Measurements from ENCODE around the gene SERPINA6.

Gene SERPINA6

GRCh38 chr14:94364964-94365363 lies 41.8 kb upstream of the SERPINA6 start:
- no peaks in the 10 kb centered on the region for H3K27me3 ChIP-seq (ENCODE audit: control insufficient read depth, insufficient read depth, low read length)
- H3K4me3 ChIP-seq (ENCODE audit: low read length), result no peak overlapping the region
- H3K9me3 ChIP-seq (ENCODE audit: control insufficient read depth, insufficient read depth, low read length), result no peaks in the 10 kb centered on the region
- no peaks in the 10 kb centered on the region for H3K4me1 ChIP-seq (ENCODE audit: control insufficient read depth, insufficient read depth, low read length)
- no CpG with 5 or more reads among the region's 5 CpGs for WGBS (ENCODE audit: insufficient coverage, insufficient read length)
- H3K36me3 ChIP-seq (ENCODE audit: control insufficient read depth, insufficient read depth, low read length), result no peaks in the 10 kb centered on the region
- DNase-seq (ENCODE audit: low read depth, low spot score), result no peak
- no peak overlapping the region for H3K27ac ChIP-seq (ENCODE audit: low read length)

- H3K27ac ChIP-seq (ENCODE audit: low read length), result no peak overlapping the region
- no CpG with 5 or more reads among the region's 3 CpGs for WGBS (ENCODE audit: insufficient coverage, insufficient read length)
- DNase-seq (ENCODE audit: low read depth, low spot score), result no peak
- no peaks in the 10 kb centered on the region for H3K9me3 ChIP-seq (ENCODE audit: control insufficient read depth, insufficient read depth, low read length)
- H3K4me1 ChIP-seq (ENCODE audit: control insufficient read depth, insufficient read depth, low read length), result no peaks in the 10 kb centered on the region
- H3K27me3 ChIP-seq (ENCODE audit: control insufficient read depth, insufficient read depth, low read length), result no peaks in the 10 kb centered on the region
- no peak overlapping the region for H3K4me3 ChIP-seq (ENCODE audit: low read length)
- H3K36me3 ChIP-seq (ENCODE audit: control insufficient read depth, insufficient read depth, low read length), result no peaks in the 10 kb centered on the region
Measured at GRCh38 chr14:94364037-94364436, 40.9 kb upstream of the SERPINA6 start.

GRCh38 chr14:94363151-94363624 lies 40.1 kb upstream of the SERPINA6 start:
- no CpG with 5 or more reads among the region's 12 CpGs for WGBS (ENCODE audit: insufficient coverage, insufficient read length)
- Histone ChIP-seq H3K36me3 (ENCODE audit: control insufficient read depth, insufficient read depth, low read length) (no peaks in the 10 kb centered on the region), H3K27ac (ENCODE audit: low read length) (no peak overlapping the region), H3K9me3 (ENCODE audit: control insufficient read depth, insufficient read depth, low read length) (no peaks in the 10 kb centered on the region), H3K4me1 (ENCODE audit: control insufficient read depth, insufficient read depth, low read length) (no peaks in the 10 kb centered on the region), H3K27me3 (ENCODE audit: control insufficient read depth, insufficient read depth, low read length) (no peaks in the 10 kb centered on the region), H3K4me3 (ENCODE audit: low read length) (no peak overlapping the region)
- no peak for DNase-seq (ENCODE audit: low read depth, low spot score)

GRCh38 chr14:94362614-94363133 lies 39.5 kb upstream of the SERPINA6 start:
- Histone ChIP-seq H3K27ac (ENCODE audit: low read length) (no peak overlapping the region), H3K9me3 (ENCODE audit: control insufficient read depth, insufficient read depth, low read length) (no peaks in the 10 kb centered on the region), H3K27me3 (ENCODE audit: control insufficient read depth, insufficient read depth, low read length) (no peaks in the 10 kb centered on the region), H3K4me1 (ENCODE audit: control insufficient read depth, insufficient read depth, low read length) (no peaks in the 10 kb centered on the region), H3K4me3 (ENCODE audit: low read length) (no peak overlapping the region), H3K36me3 (ENCODE audit: control insufficient read depth, insufficient read depth, low read length) (no peaks in the 10 kb centered on the region)
- DNase-seq (ENCODE audit: low read depth, low spot score), result no peak
- WGBS (ENCODE audit: insufficient coverage, insufficient read length), result no CpG with 5 or more reads among the region's 8 CpGs

GRCh38 chr14:94361682-94362081 lies 38.5 kb upstream of the SERPINA6 start:
- H3K27ac ChIP-seq (ENCODE audit: low read length), result no peak overlapping the region
- no peaks in the 10 kb centered on the region for H3K9me3 ChIP-seq (ENCODE audit: control insufficient read depth, insufficient read depth, low read length)
- H3K4me1 ChIP-seq (ENCODE audit: control insufficient read depth, insufficient read depth, low read length), result no peaks in the 10 kb centered on the region
- no peaks in the 10 kb centered on the region for H3K36me3 ChIP-seq (ENCODE audit: control insufficient read depth, insufficient read depth, low read length)
- no peaks in the 10 kb centered on the region for H3K27me3 ChIP-seq (ENCODE audit: control insufficient read depth, insufficient read depth, low read length)
- DNase-seq (ENCODE audit: low read depth, low spot score), result no peak
- H3K4me3 ChIP-seq (ENCODE audit: low read length), result no peak overlapping the region
- WGBS (ENCODE audit: insufficient coverage, insufficient read length), result no CpG with 5 or more reads among the region's 7 CpGs

GRCh38 chr14:94360945-94361565 lies 37.9 kb upstream of the SERPINA6 start:
- Histone ChIP-seq H3K4me1 (ENCODE audit: control insufficient read depth, insufficient read depth, low read length) (no peaks in the 10 kb centered on the region), H3K27me3 (ENCODE audit: control insufficient read depth, insufficient read depth, low read length) (no peaks in the 10 kb centered on the region), H3K36me3 (ENCODE audit: control insufficient read depth, insufficient read depth, low read length) (no peaks in the 10 kb centered on the region), H3K27ac (ENCODE audit: low read length) (no peak overlapping the region), H3K4me3 (ENCODE audit: low read length) (no peak overlapping the region), H3K9me3 (ENCODE audit: control insufficient read depth, insufficient read depth, low read length) (no peaks in the 10 kb centered on the region)
- no peak for DNase-seq (ENCODE audit: low read depth, low spot score)
- no CpG with 5 or more reads among the region's 7 CpGs for WGBS (ENCODE audit: insufficient coverage, insufficient read length)

- Histone ChIP-seq H3K36me3 (ENCODE audit: control insufficient read depth, insufficient read depth, low read length) (no peaks in the 10 kb centered on the region), H3K4me3 (ENCODE audit: low read length) (no peak overlapping the region), H3K27me3 (ENCODE audit: control insufficient read depth, insufficient read depth, low read length) (no peaks in the 10 kb centered on the region), H3K27ac (ENCODE audit: low read length) (no peak overlapping the region), H3K9me3 (ENCODE audit: control insufficient read depth, insufficient read depth, low read length) (no peaks in the 10 kb centered on the region), H3K4me1 (ENCODE audit: control insufficient read depth, insufficient read depth, low read length) (no peaks in the 10 kb centered on the region)
- WGBS (ENCODE audit: insufficient coverage, insufficient read length), result no CpG with 5 or more reads among the region's 1 CpG
- DNase-seq (ENCODE audit: low read depth, low spot score), result no peak
Measured at GRCh38 chr14:94357166-94357565, 34.0 kb upstream of the SERPINA6 start.

GRCh38 chr14:94356379-94357056 lies 33.4 kb upstream of the SERPINA6 start:
- DNase-seq (ENCODE audit: low read depth, low spot score), result no peak
- Histone ChIP-seq H3K27me3 (ENCODE audit: control insufficient read depth, insufficient read depth, low read length) (no peaks in the 10 kb centered on the region), H3K27ac (ENCODE audit: low read length) (no peak overlapping the region), H3K9me3 (ENCODE audit: control insufficient read depth, insufficient read depth, low read length) (no peaks in the 10 kb centered on the region), H3K4me1 (ENCODE audit: control insufficient read depth, insufficient read depth, low read length) (no peaks in the 10 kb centered on the region), H3K4me3 (ENCODE audit: low read length) (no peak overlapping the region), H3K36me3 (ENCODE audit: control insufficient read depth, insufficient read depth, low read length) (no peaks in the 10 kb centered on the region)
- no CpG with 5 or more reads among the region's 5 CpGs for WGBS (ENCODE audit: insufficient coverage, insufficient read length)

GRCh38 chr14:94355191-94355794 lies 32.2 kb upstream of the SERPINA6 start:
- DNase-seq (ENCODE audit: low read depth, low spot score), result peak; percentile 39
- H3K4me3 ChIP-seq (ENCODE audit: low read length), result no peak overlapping the region
- no peak overlapping the region for H3K27ac ChIP-seq (ENCODE audit: low read length)
- H3K36me3 ChIP-seq (ENCODE audit: control insufficient read depth, insufficient read depth, low read length), result no peaks in the 10 kb centered on the region
- WGBS (ENCODE audit: insufficient coverage, insufficient read length), result no CpG with 5 or more reads among the region's 15 CpGs
- H3K4me1 ChIP-seq (ENCODE audit: control insufficient read depth, insufficient read depth, low read length), result no peaks in the 10 kb centered on the region
- no peaks in the 10 kb centered on the region for H3K27me3 ChIP-seq (ENCODE audit: control insufficient read depth, insufficient read depth, low read length)
- no peaks in the 10 kb centered on the region for H3K9me3 ChIP-seq (ENCODE audit: control insufficient read depth, insufficient read depth, low read length)

GRCh38 chr14:94354638-94355185 lies 31.6 kb upstream of the SERPINA6 start:
- WGBS (ENCODE audit: insufficient coverage, insufficient read length), result no CpG with 5 or more reads among the region's 3 CpGs
- Histone ChIP-seq H3K4me1 (ENCODE audit: control insufficient read depth, insufficient read depth, low read length) (no peaks in the 10 kb centered on the region), H3K9me3 (ENCODE audit: control insufficient read depth, insufficient read depth, low read length) (no peaks in the 10 kb centered on the region), H3K27ac (ENCODE audit: low read length) (no peak overlapping the region), H3K36me3 (ENCODE audit: control insufficient read depth, insufficient read depth, low read length) (no peaks in the 10 kb centered on the region), H3K27me3 (ENCODE audit: control insufficient read depth, insufficient read depth, low read length) (no peaks in the 10 kb centered on the region), H3K4me3 (ENCODE audit: low read length) (no peak overlapping the region)
- DNase-seq (ENCODE audit: low read depth, low spot score), result no peak
